H9 (cell line): Measurements from ENCODE around the gene NAPB. TPM values are rescaled to one million over a fixed set of nuclear protein-coding genes. Genes with fewer than 3 reads are reported as not detected.
A peak's percentile ranks its signal among the peaks of the same experiment; 100 is the strongest.

Experiments
- DNase-seq: peaks from one replicate; pipeline ENCODE4 v3.0.0-alpha.2; 2017
- H2AFZ ChIP-seq: one replicate; pipeline ENCODE4 v1.6.1; 2013; ENCODE audit warnings: mild to moderate bottlenecking, low read length, control low read depth, moderate library complexity
- H2AK5ac ChIP-seq: 2 replicates; pipeline ENCODE4 v1.6.1; 2013; ENCODE audit warnings: low read length, control low read depth, mixed read lengths; ENCODE audit not compliant: insufficient read length
- H2BK120ac ChIP-seq: one replicate; pipeline ENCODE4 v1.6.1; 2013; ENCODE audit warnings: low read depth, mild to moderate bottlenecking, low read length, control low read depth, inconsistent platforms; ENCODE audit not compliant: poor library complexity, severe bottlenecking
- H2BK12ac ChIP-seq: 2 replicates; pipeline ENCODE4 v1.6.1; 2013; ENCODE audit warnings: low read length, control low read depth, mixed read lengths, low read depth; ENCODE audit not compliant: insufficient read length
- H2BK15ac ChIP-seq: 2 replicates; pipeline ENCODE4 v1.6.1; 2013; ENCODE audit warnings: low read depth, low read length, control low read depth
- H2BK20ac ChIP-seq: one replicate; pipeline ENCODE4 v1.6.1; 2013; ENCODE audit warnings: low read depth, mild to moderate bottlenecking, low read length, control low read depth, inconsistent platforms; ENCODE audit not compliant: poor library complexity, severe bottlenecking
- H2BK5ac ChIP-seq: 2 replicates; pipeline ENCODE4 v1.6.1; 2013; ENCODE audit warnings: low read length, control low read depth, mixed read lengths; ENCODE audit not compliant: insufficient read length
- H3K14ac ChIP-seq: 2 replicates; pipeline ENCODE4 v1.6.1; 2013; ENCODE audit warnings: low read length, control low read depth; ENCODE audit not compliant: insufficient read depth
- H3K18ac ChIP-seq: 2 replicates; pipeline ENCODE4 v1.6.1; 2013; ENCODE audit warnings: low read depth, mild to moderate bottlenecking, mixed read lengths, low read length, control low read depth; ENCODE audit not compliant: insufficient read length
- H3K23ac ChIP-seq: 2 replicates; pipeline ENCODE4 v1.6.1; 2013; ENCODE audit warnings: low read length, control low read depth, mixed read lengths, low read depth; ENCODE audit not compliant: insufficient read length
- H3K23me2 ChIP-seq: 2 replicates; pipeline ENCODE4 v1.6.1; 2013; ENCODE audit warnings: low read depth, mild to moderate bottlenecking, mixed read lengths, low read length, control low read depth; ENCODE audit not compliant: insufficient read length, poor library complexity, severe bottlenecking
- H3K27ac ChIP-seq: 2 replicates; pipeline ENCODE4 v1.5.1; 2013; ENCODE audit warnings: low read length, control low read depth, mixed read lengths, low read depth; ENCODE audit not compliant: insufficient read length
- H3K27me3 ChIP-seq: 2 replicates; pipeline ENCODE4 v1.6.1; 2013; ENCODE audit warnings: low read length, control low read depth, inconsistent platforms; ENCODE audit not compliant: insufficient read depth
- H3K4ac ChIP-seq: 2 replicates; pipeline ENCODE4 v1.6.1; 2013; ENCODE audit warnings: low read depth, mild to moderate bottlenecking, control low read depth, inconsistent platforms, low read length, moderate library complexity
- H3K4me1 ChIP-seq: 2 replicates; pipeline ENCODE4 v1.6.1; 2013; ENCODE audit warnings: low read length, control low read depth, inconsistent platforms; ENCODE audit not compliant: insufficient read depth
- H3K4me2 ChIP-seq: 2 replicates; pipeline ENCODE4 v1.6.1; 2013; ENCODE audit warnings: low read length, control low read depth, mixed read lengths; ENCODE audit not compliant: insufficient read length, insufficient read depth
- H3K56ac ChIP-seq: 2 replicates; pipeline ENCODE4 v1.6.1; 2013; ENCODE audit warnings: low read depth, mild to moderate bottlenecking, mixed read lengths, low read length, control low read depth; ENCODE audit not compliant: insufficient read length
- H3K79me1 ChIP-seq: 2 replicates; pipeline ENCODE4 v1.6.1; 2013; ENCODE audit warnings: low read depth, mild to moderate bottlenecking, moderate library complexity, low read length, control low read depth, inconsistent platforms; ENCODE audit not compliant: insufficient read depth, poor library complexity, severe bottlenecking
- H3K79me2 ChIP-seq: 2 replicates; pipeline ENCODE4 v1.6.1; 2013; ENCODE audit warnings: low read length, control low read depth, inconsistent platforms; ENCODE audit not compliant: insufficient read depth
- H3K9ac ChIP-seq: 2 replicates; pipeline ENCODE4 v1.6.1; 2013; ENCODE audit warnings: low read length, control low read depth, mixed read lengths; ENCODE audit not compliant: insufficient read length; ENCODE audit errors: extremely low read depth
- H3K9me3 ChIP-seq: one replicate; pipeline ENCODE4 v1.6.1; 2013; ENCODE audit warnings: low read depth, low read length, inconsistent platforms; ENCODE audit not compliant: control insufficient read depth
- H3T11ph ChIP-seq: one replicate; pipeline ENCODE4 v1.6.1; 2013; ENCODE audit warnings: mild to moderate bottlenecking, low read length, control low read depth, inconsistent platforms
- H4K20me1 ChIP-seq: one replicate; pipeline ENCODE4 v1.6.1; 2013; ENCODE audit not compliant: control insufficient read depth, insufficient read length, insufficient read depth
- H4K5ac ChIP-seq: 2 replicates; pipeline ENCODE4 v1.6.1; 2013; ENCODE audit warnings: low read depth, mild to moderate bottlenecking, mixed read lengths, low read length, control low read depth; ENCODE audit not compliant: insufficient read length
- H4K8ac ChIP-seq: replicated peaks from 2 replicates; pipeline ENCODE4 v1.6.1; 2013; ENCODE audit warnings: low read length, control low read depth, mixed read lengths, low read depth; ENCODE audit not compliant: insufficient read length
- H4K91ac ChIP-seq: 2 replicates; pipeline ENCODE4 v1.6.1; 2013; ENCODE audit warnings: low read depth, mild to moderate bottlenecking, moderate library complexity, mixed read lengths, low read length, control low read depth; ENCODE audit not compliant: insufficient read length
- H3K27ac Mint-ChIP-seq, 3 experiments: 2 replicates in 2 of 3; 3 replicates in 1 of 3; pipeline ENCODE4 v1.8.0; 2020 to 2021; ENCODE audit warnings: mixed read lengths in 3 of 3, mild to moderate bottlenecking in 1 of 3, moderate library complexity in 1 of 3
- H3K27me3 Mint-ChIP-seq: 2 replicates; pipeline ENCODE4 v1.8.0; 2021; ENCODE audit warnings: low read depth, mild to moderate bottlenecking, moderate library complexity, mixed read lengths
- H3K36me3 Mint-ChIP-seq, 3 experiments: 2 replicates in 2 of 3; 3 replicates in 1 of 3; pipeline ENCODE4 v1.8.0; 2020 to 2021; ENCODE audit warnings: low read depth in 3 of 3, mixed read lengths in 3 of 3; ENCODE audit not compliant: insufficient read depth in 1 of 3
- H3K4me1 Mint-ChIP-seq, 2 experiments: 2 replicates each; pipeline ENCODE4 v1.8.0; 2020; ENCODE audit warnings: mixed read lengths in 2 of 2
- H3K4me3 Mint-ChIP-seq, 2 experiments: 2 replicates in 1 of 2; 3 replicates in 1 of 2; pipeline ENCODE4 v1.8.0; 2020 to 2021; ENCODE audit warnings: mild to moderate bottlenecking in 2 of 2, mixed read lengths in 2 of 2, moderate library complexity in 1 of 2
- H3K9me3 Mint-ChIP-seq, 2 experiments: 2 replicates in 1 of 2; 3 replicates in 1 of 2; pipeline ENCODE4 v1.8.0; 2020; ENCODE audit warnings: mild to moderate bottlenecking in 2 of 2, mixed read lengths in 2 of 2, moderate library complexity in 1 of 2
- WGBS: extraction: QIAGEN DNeasy Blood & Tissue Kit; methylation state at CpG from one replicate; pipeline ENCODE4 v1.1.7; 2013; ENCODE audit warnings: missing lambda C conversion rate, low lambda C conversion rate, mixed read lengths; ENCODE audit not compliant: insufficient read length; ENCODE audit errors: extremely low coverage; 5-methylcytosine and 5-hydroxymethylcytosine counted together
- total RNA-seq: library from RNA; stranded (reverse); gene quantifications from 2 replicates; pipeline ENCODE4 v1.2.1, GENCODE V29; 2021
- TF ChIP-seq, protein P1 (sequence below): fragments of 200-600 bp; sonication (generic); conservative IDR thresholded peaks from 3 replicates; pipeline ENCODE4 v1.8.0; 2021; ENCODE audit warnings: antibody characterized with exemption, mild to moderate bottlenecking

NAPB gene
- total RNA-seq, 1 experiment from 2014 or later = 10.4 TPM

DNA sequence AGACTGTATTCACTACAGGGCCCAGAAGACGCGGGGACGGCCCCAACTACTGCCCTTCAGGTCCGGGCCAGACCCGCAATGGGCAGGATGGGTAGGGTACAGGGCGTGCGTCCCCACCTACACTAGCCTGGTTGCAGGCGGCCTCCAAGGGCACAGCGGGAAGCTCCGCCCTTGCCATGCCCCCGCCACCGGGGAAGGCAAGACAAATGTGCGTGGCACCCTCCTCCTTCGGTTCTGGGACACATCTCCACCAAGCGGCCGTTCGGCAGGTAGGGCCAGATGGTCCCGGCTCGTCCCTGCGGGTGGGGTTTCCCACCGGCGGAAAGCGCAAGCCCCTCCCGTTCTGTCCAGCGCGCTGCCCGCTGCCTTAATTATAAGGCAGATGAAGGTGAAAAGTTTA is 65.1 kb downstream of the NAPB start:
- H2BK20ac ChIP-seq = no peak overlapping the region
- no peak overlapping the region for H3T11ph ChIP-seq
- H4K5ac ChIP-seq = no peak overlapping the region
- peaks cover 10% of the 10 kb centered on the region for H3K79me2 ChIP-seq
- no peak overlapping the region for H4K91ac ChIP-seq
- Mint-ChIP-seq H3K36me3 (peaks cover 5 to 16% (median 9%) of the 10 kb centered on the region in 3 experiments; a peak in 6 of 7 replicates), H3K4me3 (peak overlapping the region; percentile 38 to 83; a peak in 1 of 5 replicates), H3K4me1 (peaks cover 23 to 25% of the 10 kb centered on the region in 2 experiments), H3K27ac (no peak overlapping the region), H3K9me3 (no peaks in the 10 kb centered on the region; a peak in 2 of 5 replicates), H3K27me3 (no peaks in the 10 kb centered on the region)
- no peaks in the 10 kb centered on the region for H3K79me1 ChIP-seq
- no peak overlapping the region for H3K27ac ChIP-seq
- no peak overlapping the region for H2AK5ac ChIP-seq
- no peak overlapping the region for H2BK120ac ChIP-seq
- H2AFZ ChIP-seq = no peak overlapping the region
- TF ChIP-seq, protein P1, sequence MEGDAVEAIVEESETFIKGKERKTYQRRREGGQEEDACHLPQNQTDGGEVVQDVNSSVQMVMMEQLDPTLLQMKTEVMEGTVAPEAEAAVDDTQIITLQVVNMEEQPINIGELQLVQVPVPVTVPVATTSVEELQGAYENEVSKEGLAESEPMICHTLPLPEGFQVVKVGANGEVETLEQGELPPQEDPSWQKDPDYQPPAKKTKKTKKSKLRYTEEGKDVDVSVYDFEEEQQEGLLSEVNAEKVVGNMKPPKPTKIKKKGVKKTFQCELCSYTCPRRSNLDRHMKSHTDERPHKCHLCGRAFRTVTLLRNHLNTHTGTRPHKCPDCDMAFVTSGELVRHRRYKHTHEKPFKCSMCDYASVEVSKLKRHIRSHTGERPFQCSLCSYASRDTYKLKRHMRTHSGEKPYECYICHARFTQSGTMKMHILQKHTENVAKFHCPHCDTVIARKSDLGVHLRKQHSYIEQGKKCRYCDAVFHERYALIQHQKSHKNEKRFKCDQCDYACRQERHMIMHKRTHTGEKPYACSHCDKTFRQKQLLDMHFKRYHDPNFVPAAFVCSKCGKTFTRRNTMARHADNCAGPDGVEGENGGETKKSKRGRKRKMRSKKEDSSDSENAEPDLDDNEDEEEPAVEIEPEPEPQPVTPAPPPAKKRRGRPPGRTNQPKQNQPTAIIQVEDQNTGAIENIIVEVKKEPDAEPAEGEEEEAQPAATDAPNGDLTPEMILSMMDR = no peak; the same call in 2 of the 3 replicates
- no peak overlapping the region for H3K23ac ChIP-seq
- no peak overlapping the region for H2BK5ac ChIP-seq
- H4K20me1 ChIP-seq = no peaks in the 10 kb centered on the region
- H4K8ac ChIP-seq = no peak overlapping the region
- H3K18ac ChIP-seq = no peak overlapping the region
- H3K27me3 ChIP-seq = no peaks in the 10 kb centered on the region
- H3K4ac ChIP-seq = no peak overlapping the region
- no peak overlapping the region for H2BK12ac ChIP-seq
- no peak overlapping the region for H3K14ac ChIP-seq
- H2BK15ac ChIP-seq = no peak overlapping the region
- peak overlapping the region; percentile 77 for H3K4me2 ChIP-seq
- H3K4me1 ChIP-seq = no peaks in the 10 kb centered on the region
- no peak overlapping the region for H3K9ac ChIP-seq
- DNase-seq = peak; percentile 74
- peaks cover 11% of the 10 kb centered on the region for H3K23me2 ChIP-seq
- no CpG with 5 or more reads among the region's 27 CpGs for WGBS
- no peaks in the 10 kb centered on the region for H3K9me3 ChIP-seq
- H3K56ac ChIP-seq = no peak overlapping the region
